GM21529 (cell line): ENCODE data around the gene ATP1A1.

Experiments used
- ATAC-seq: cut with Tn5 transposase; IDR thresholded peaks from one replicate; pipeline ENCODE4 v1.9.1; 2021; ENCODE audit not compliant: unreplicated experiment

ATP1A1 gene

GRCh38 chr1:116389013-116389412 lies 16.0 kb downstream of the ATP1A1 start:
- no peak for ATAC-seq

GRCh38 chr1:116389686-116390085 lies 16.6 kb downstream of the ATP1A1 start:
- ATAC-seq = no peak

- ATAC-seq = peak; percentile 85
Measured at GRCh38 chr1:116390195-116390594, 17.2 kb downstream of the ATP1A1 start.

GRCh38 chr1:116391185-116391584 lies 18.1 kb downstream of the ATP1A1 start:
- ATAC-seq = no peak

GRCh38 chr1:116392717-116393404 lies 19.8 kb downstream of the ATP1A1 start:
- no peak for ATAC-seq

GRCh38 chr1:116393792-116394191 lies 20.7 kb downstream of the ATP1A1 start:
- no peak for ATAC-seq

- no peak for ATAC-seq
Measured at GRCh38 chr1:116394270-116394669, 21.2 kb downstream of the ATP1A1 start.

- ATAC-seq = no peak
Measured at GRCh38 chr1:116396769-116397168, 23.7 kb downstream of the ATP1A1 start.

GRCh38 chr1:116397728-116398127 lies 24.7 kb downstream of the ATP1A1 start:
- ATAC-seq = no peak

- ATAC-seq = no peak
Measured at GRCh38 chr1:116400780-116401179, 27.7 kb downstream of the ATP1A1 start.

GRCh38 chr1:116401646-116402176 lies 28.7 kb downstream of the ATP1A1 start:
- no peak for ATAC-seq

GRCh38 chr1:116402333-116402732 lies 29.3 kb downstream of the ATP1A1 start:
- ATAC-seq = no peak

GRCh38 chr1:116403496-116404136 lies 30.6 kb downstream of the ATP1A1 start:
- no peak for ATAC-seq

GRCh38 chr1:116404699-116405098 lies 31.7 kb downstream of the ATP1A1 start:
- no peak for ATAC-seq

- no peak for ATAC-seq
Measured at GRCh38 chr1:116405241-116406135, 32.4 kb downstream of the ATP1A1 start.

- ATAC-seq = no peak
Measured at GRCh38 chr1:116407033-116407432, 34.0 kb downstream of the ATP1A1 start.

GRCh38 chr1:116408193-116408592 lies 35.1 kb downstream of the ATP1A1 start:
- ATAC-seq = no peak

GRCh38 chr1:116408803-116409720 lies 36.0 kb downstream of the ATP1A1 start:
- no peak for ATAC-seq

- no peak for ATAC-seq
Measured at GRCh38 chr1:116409751-116410191, 36.7 kb downstream of the ATP1A1 start.

- no peak for ATAC-seq
Measured at GRCh38 chr1:116411784-116412479, 38.9 kb downstream of the ATP1A1 start.
